ENCODE measurements around the gene CYP2D6.
"Not testable (repeated sequence)": the region's sequence is repeated elsewhere in the genome, so short reads cannot be mapped to it uniquely, and the experiment has no call there.

The CYP2D6 gene

GRCh38 chr22:42150727-42151590, 20.3 kb upstream of the CYP2D6 start:
- no peak for DNase-seq (ENCODE audit: low read depth)
- no peak overlapping the region for H3K4me3 ChIP-seq (ENCODE audit: low read length)
- TF ChIP-seq CTCF (conservative IDR thresholded peaks at IDR 0.05; ENCODE audit: low read depth, low read length): no peak

GRCh38 chr22:42149798-42150197, 19.2 kb upstream of the CYP2D6 start:
- not testable (repeated sequence) for H3K4me3 ChIP-seq (ENCODE audit: low read length); DNase-seq (ENCODE audit: low read depth)

- no peak overlapping the region for H3K4me3 ChIP-seq (ENCODE audit: low read length)
- DNase-seq (ENCODE audit: low read depth): no peak
- no peak for TF ChIP-seq CTCF (conservative IDR thresholded peaks at IDR 0.05; ENCODE audit: low read depth, low read length)
Measured at GRCh38 chr22:42145175-42145574, 14.6 kb upstream of the CYP2D6 start.

- DNase-seq (ENCODE audit: low read depth); H3K4me3 ChIP-seq (ENCODE audit: low read length): not testable (repeated sequence)
Measured at GRCh38 chr22:42143859-42144822, 13.5 kb upstream of the CYP2D6 start.

- H3K4me3 ChIP-seq (ENCODE audit: low read length): no peak overlapping the region
- TF ChIP-seq CTCF (conservative IDR thresholded peaks at IDR 0.05; ENCODE audit: low read depth, low read length): no peak
- no peak for DNase-seq (ENCODE audit: low read depth)
Measured at GRCh38 chr22:42142771-42143461, 12.3 kb upstream of the CYP2D6 start.

GRCh38 chr22:42141307-42142057, 10.9 kb upstream of the CYP2D6 start:
- H3K4me3 ChIP-seq (ENCODE audit: low read length); DNase-seq (ENCODE audit: low read depth): not testable (repeated sequence)

- not testable (repeated sequence) for DNase-seq (ENCODE audit: low read depth); H3K4me3 ChIP-seq (ENCODE audit: low read length)
Measured at GRCh38 chr22:42140153-42140552, 9.5 kb upstream of the CYP2D6 start.

- not testable (repeated sequence) for DNase-seq (ENCODE audit: low read depth); H3K4me3 ChIP-seq (ENCODE audit: low read length)
Measured at GRCh38 chr22:42139508-42139907, 8.9 kb upstream of the CYP2D6 start.

- DNase-seq (ENCODE audit: low read depth): no peak
Measured at GRCh38 chr22:42138972-42139371, 8.4 kb upstream of the CYP2D6 start.

More at GRCh38 chr22:42138972-42139371, 8.4 kb upstream of the CYP2D6 start:
- no peak for TF ChIP-seq CTCF (conservative IDR thresholded peaks at IDR 0.05; ENCODE audit: low read depth, low read length)
- H3K4me3 ChIP-seq (ENCODE audit: low read length): no peak overlapping the region
